ENCODE results near the gene ZSCAN9.

DNA sequence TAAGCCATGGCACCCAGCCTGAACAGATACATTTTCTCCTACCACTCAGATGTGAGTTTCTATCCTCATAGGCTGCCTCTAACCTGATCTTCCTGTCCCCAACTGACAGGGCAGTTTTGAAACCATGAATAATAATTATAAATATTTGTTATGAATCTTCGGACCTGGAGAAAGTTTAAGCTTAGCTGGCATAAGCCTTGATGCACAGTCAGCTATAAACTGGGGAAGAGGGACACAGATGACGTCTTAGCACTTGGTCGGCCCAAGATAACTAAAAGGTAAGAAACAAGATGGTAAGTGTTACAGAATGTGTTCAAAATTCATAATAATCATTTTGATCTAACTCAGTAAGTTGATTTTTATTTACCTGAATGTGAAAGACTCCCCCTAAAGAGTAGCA, 18.9 kb downstream of the ZSCAN9 start:
- TF ChIP-seq, protein P1, sequence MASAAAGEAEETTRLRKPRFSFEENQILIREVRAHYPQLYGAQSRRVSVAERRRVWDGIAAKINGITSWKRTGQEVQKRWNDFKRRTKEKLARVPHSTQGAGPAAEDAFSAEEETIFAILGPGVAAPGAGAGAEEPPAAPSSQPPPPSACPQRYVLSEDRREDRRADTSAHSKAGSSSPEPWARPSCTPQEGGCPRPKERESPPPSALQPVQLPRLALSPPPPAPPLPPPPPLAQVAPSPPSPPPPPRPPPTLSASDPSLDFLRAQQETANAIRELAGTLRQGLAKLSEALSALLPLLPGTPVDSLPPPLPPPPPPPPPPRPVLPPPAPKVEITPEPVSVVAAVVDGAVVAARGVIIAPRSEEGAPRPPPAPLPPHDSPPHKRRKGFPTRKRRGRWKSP (CRISPR knock-in tag; IDR thresholded peaks at IDR 0.05): no peak
- no peak for TF ChIP-seq TARDBP (CRISPR knock-in tag; IDR thresholded peaks at IDR 0.05)
- TF ChIP-seq KLF6 (CRISPR knock-in tag; IDR thresholded peaks at IDR 0.05): no peak
- no peak for TF ChIP-seq POLR2AphosphoS5 (IDR thresholded peaks at IDR 0.05; ENCODE audit: low read depth, low read length)
- no peak for TF ChIP-seq KLF13 (CRISPR knock-in tag; IDR thresholded peaks at IDR 0.05)
- no peak for TF ChIP-seq NCOA2 (CRISPR knock-in tag; IDR thresholded peaks at IDR 0.05)
- TF ChIP-seq, protein P2, sequence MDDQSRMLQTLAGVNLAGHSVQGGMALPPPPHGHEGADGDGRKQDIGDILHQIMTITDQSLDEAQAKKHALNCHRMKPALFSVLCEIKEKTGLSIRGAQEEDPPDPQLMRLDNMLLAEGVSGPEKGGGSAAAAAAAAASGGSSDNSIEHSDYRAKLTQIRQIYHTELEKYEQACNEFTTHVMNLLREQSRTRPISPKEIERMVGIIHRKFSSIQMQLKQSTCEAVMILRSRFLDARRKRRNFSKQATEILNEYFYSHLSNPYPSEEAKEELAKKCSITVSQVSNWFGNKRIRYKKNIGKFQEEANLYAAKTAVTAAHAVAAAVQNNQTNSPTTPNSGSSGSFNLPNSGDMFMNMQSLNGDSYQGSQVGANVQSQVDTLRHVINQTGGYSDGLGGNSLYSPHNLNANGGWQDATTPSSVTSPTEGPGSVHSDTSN (CRISPR knock-in tag; IDR thresholded peaks at IDR 0.05; ENCODE audit: borderline replicate concordance): no peak
- TF ChIP-seq, protein P3, sequence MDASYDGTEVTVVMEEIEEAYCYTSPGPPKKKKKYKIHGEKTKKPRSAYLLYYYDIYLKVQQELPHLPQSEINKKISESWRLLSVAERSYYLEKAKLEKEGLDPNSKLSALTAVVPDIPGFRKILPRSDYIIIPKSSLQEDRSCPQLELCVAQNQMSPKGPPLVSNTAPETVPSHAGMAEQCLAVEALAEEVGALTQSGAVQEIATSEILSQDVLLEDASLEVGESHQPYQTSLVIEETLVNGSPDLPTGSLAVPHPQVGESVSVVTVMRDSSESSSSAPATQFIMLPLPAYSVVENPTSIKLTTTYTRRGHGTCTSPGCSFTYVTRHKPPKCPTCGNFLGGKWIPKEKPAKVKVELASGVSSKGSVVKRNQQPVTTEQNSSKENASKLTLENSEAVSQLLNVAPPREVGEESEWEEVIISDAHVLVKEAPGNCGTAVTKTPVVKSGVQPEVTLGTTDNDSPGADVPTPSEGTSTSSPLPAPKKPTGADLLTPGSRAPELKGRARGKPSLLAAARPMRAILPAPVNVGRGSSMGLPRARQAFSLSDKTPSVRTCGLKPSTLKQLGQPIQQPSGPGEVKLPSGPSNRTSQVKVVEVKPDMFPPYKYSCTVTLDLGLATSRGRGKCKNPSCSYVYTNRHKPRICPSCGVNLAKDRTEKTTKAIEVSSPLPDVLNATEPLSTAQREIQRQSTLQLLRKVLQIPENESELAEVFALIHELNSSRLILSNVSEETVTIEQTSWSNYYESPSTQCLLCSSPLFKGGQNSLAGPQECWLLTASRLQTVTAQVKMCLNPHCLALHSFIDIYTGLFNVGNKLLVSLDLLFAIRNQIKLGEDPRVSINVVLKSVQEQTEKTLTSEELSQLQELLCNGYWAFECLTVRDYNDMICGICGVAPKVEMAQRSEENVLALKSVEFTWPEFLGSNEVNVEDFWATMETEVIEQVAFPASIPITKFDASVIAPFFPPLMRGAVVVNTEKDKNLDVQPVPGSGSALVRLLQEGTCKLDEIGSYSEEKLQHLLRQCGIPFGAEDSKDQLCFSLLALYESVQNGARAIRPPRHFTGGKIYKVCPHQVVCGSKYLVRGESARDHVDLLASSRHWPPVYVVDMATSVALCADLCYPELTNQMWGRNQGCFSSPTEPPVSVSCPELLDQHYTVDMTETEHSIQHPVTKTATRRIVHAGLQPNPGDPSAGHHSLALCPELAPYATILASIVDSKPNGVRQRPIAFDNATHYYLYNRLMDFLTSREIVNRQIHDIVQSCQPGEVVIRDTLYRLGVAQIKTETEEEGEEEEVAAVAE (CRISPR knock-in tag; IDR thresholded peaks at IDR 0.05; ENCODE audit: borderline replicate concordance): no peak
- TF ChIP-seq, protein P4, sequence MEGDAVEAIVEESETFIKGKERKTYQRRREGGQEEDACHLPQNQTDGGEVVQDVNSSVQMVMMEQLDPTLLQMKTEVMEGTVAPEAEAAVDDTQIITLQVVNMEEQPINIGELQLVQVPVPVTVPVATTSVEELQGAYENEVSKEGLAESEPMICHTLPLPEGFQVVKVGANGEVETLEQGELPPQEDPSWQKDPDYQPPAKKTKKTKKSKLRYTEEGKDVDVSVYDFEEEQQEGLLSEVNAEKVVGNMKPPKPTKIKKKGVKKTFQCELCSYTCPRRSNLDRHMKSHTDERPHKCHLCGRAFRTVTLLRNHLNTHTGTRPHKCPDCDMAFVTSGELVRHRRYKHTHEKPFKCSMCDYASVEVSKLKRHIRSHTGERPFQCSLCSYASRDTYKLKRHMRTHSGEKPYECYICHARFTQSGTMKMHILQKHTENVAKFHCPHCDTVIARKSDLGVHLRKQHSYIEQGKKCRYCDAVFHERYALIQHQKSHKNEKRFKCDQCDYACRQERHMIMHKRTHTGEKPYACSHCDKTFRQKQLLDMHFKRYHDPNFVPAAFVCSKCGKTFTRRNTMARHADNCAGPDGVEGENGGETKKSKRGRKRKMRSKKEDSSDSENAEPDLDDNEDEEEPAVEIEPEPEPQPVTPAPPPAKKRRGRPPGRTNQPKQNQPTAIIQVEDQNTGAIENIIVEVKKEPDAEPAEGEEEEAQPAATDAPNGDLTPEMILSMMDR (CRISPR knock-in tag; IDR thresholded peaks at IDR 0.05): no peak
- TF ChIP-seq, protein P5, sequence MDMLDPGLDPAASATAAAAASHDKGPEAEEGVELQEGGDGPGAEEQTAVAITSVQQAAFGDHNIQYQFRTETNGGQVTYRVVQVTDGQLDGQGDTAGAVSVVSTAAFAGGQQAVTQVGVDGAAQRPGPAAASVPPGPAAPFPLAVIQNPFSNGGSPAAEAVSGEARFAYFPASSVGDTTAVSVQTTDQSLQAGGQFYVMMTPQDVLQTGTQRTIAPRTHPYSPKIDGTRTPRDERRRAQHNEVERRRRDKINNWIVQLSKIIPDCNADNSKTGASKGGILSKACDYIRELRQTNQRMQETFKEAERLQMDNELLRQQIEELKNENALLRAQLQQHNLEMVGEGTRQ (IDR thresholded peaks at IDR 0.05; ENCODE audit: low read depth, low read length): no peak
- TF ChIP-seq, protein P5 (CRISPR knock-in tag; IDR thresholded peaks at IDR 0.05; ENCODE audit: borderline replicate concordance): no peak
- TF ChIP-seq SNRNP70 (IDR thresholded peaks at IDR 0.05; ENCODE audit: low read depth, low read length): no peak
- TF ChIP-seq, protein P6, sequence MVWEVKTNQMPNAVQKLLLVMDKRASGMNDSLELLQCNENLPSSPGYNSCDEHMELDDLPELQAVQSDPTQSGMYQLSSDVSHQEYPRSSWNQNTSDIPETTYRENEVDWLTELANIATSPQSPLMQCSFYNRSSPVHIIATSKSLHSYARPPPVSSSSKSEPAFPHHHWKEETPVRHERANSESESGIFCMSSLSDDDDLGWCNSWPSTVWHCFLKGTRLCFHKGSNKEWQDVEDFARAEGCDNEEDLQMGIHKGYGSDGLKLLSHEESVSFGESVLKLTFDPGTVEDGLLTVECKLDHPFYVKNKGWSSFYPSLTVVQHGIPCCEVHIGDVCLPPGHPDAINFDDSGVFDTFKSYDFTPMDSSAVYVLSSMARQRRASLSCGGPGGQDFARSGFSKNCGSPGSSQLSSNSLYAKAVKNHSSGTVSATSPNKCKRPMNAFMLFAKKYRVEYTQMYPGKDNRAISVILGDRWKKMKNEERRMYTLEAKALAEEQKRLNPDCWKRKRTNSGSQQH (CRISPR knock-in tag; IDR thresholded peaks at IDR 0.05; ENCODE audit: low read depth): no peak
